GM23338 (cell line): Measurements from ENCODE around the gene CACNA1B. TPM values are rescaled to one million over a fixed set of nuclear protein-coding genes. Genes with fewer than 3 reads are reported as not detected.

Experiments used
- ATAC-seq: fragments of 200-7000 bp; cut with Tn5 transposase; 3 replicates; pipeline ENCODE4 v1.9.1; 2020
- DNase-seq: peaks from one replicate; pipeline ENCODE4 v3.0.0-alpha.2; 2015; ENCODE audit warnings: low spot score
- H2AFZ ChIP-seq: fragments of 200-600 bp; sonication (generic); 2 replicates; pipeline ENCODE4 v1.8.0; 2016; ENCODE audit warnings: antibody characterized with exemption, mild to moderate bottlenecking, moderate library complexity
- H3F3A ChIP-seq: fragments of 200-600 bp; sonication (generic); replicated peaks from 2 replicates; pipeline ENCODE4 v1.8.0; 2017; ENCODE audit warnings: antibody characterized with exemption, mixed run types, low read depth
- H3K27ac ChIP-seq: fragments of 200-600 bp; sonication (generic); 2 replicates; pipeline ENCODE4 v1.6.1; 2016; ENCODE audit warnings: low read depth
- H3K27me3 ChIP-seq: fragments of 200-600 bp; sonication (generic); 2 replicates; pipeline ENCODE4 v1.8.0; 2016; ENCODE audit warnings: mild to moderate bottlenecking, mixed run types, moderate library complexity; ENCODE audit not compliant: insufficient read depth
- H3K36me3 ChIP-seq: fragments of 200-600 bp; sonication (generic); 2 replicates; pipeline ENCODE4 v1.8.0; 2016; ENCODE audit warnings: mild to moderate bottlenecking; ENCODE audit not compliant: insufficient read depth
- H3K4me1 ChIP-seq: fragments of 200-600 bp; sonication (generic); 2 replicates; pipeline ENCODE4 v1.8.0; 2016; ENCODE audit warnings: mild to moderate bottlenecking, moderate library complexity; ENCODE audit not compliant: insufficient read depth
- H3K4me2 ChIP-seq: fragments of 200-600 bp; sonication (generic); 2 replicates; pipeline ENCODE4 v1.7.1; 2017; ENCODE audit warnings: mixed run types
- H3K4me3 ChIP-seq: fragments of 200-600 bp; sonication (generic); 2 replicates; pipeline ENCODE4 v1.6.1; 2016; ENCODE audit warnings: mixed run types
- H3K79me2 ChIP-seq: fragments of 200-600 bp; sonication (generic); replicated peaks from 2 replicates; pipeline ENCODE4 v1.8.0; 2017; ENCODE audit warnings: mild to moderate bottlenecking; ENCODE audit not compliant: insufficient read depth
- H3K9me2 ChIP-seq: fragments of 200-600 bp; sonication (generic); 2 replicates; pipeline ENCODE4 v1.8.0; 2017; ENCODE audit not compliant: insufficient read depth
- H4K20me1 ChIP-seq: fragments of 200-600 bp; sonication (generic); replicated peaks from 2 replicates; pipeline ENCODE4 v1.8.0; 2017; ENCODE audit warnings: mild to moderate bottlenecking; ENCODE audit not compliant: insufficient read depth
- H3K27ac Mint-ChIP-seq: 2 replicates; pipeline ENCODE4 v1.8.0; 2020; ENCODE audit warnings: inconsistent platforms, mild to moderate bottlenecking, moderate library complexity, mixed read lengths
- H3K27me3 Mint-ChIP-seq: 3 replicates; pipeline ENCODE4 v1.8.0; 2022; ENCODE audit warnings: low read depth, mild to moderate bottlenecking, moderate library complexity, mixed read lengths, inconsistent platforms; ENCODE audit not compliant: insufficient read depth, poor library complexity
- H3K36me3 Mint-ChIP-seq: 3 replicates; pipeline ENCODE4 v1.8.0; 2021; ENCODE audit warnings: low read depth, mild to moderate bottlenecking, inconsistent platforms, moderate library complexity, mixed read lengths
- H3K4me1 Mint-ChIP-seq: 3 replicates; pipeline ENCODE4 v1.8.0; 2020; ENCODE audit warnings: mild to moderate bottlenecking, inconsistent platforms, mixed read lengths
- H3K4me3 Mint-ChIP-seq: 3 replicates; pipeline ENCODE4 v1.8.0; 2021; ENCODE audit warnings: moderate library complexity, mild to moderate bottlenecking, inconsistent platforms, mixed read lengths
- H3K9me3 Mint-ChIP-seq: 3 replicates; pipeline ENCODE4 v1.8.0; 2020; ENCODE audit warnings: moderate library complexity, mild to moderate bottlenecking, inconsistent platforms, mixed read lengths
- CREB1 ChIP-seq: fragments of 250-450 bp; sonication (Bioruptor Pico); IDR thresholded peaks from 2 replicates; pipeline ENCODE4 v1.5.0; 2020; ENCODE audit warnings: low read depth, mild to moderate bottlenecking, moderate library complexity
- ETS1 ChIP-seq: IDR thresholded peaks from 2 replicates; pipeline ENCODE4 v1.6.1; 2016; ENCODE audit warnings: antibody characterized with exemption
- EZH2 ChIP-seq: fragments of 200-600 bp; sonication (generic); IDR thresholded peaks from one replicate; pipeline ENCODE4 v1.8.0; 2017; ENCODE audit warnings: antibody characterized with exemption, mild to moderate bottlenecking, low read depth; ENCODE audit not compliant: unreplicated experiment
- EZH2phosphoT487 ChIP-seq: fragments of 200-600 bp; sonication (generic); IDR thresholded peaks from one replicate; pipeline ENCODE4 v1.8.1; 2018; ENCODE audit warnings: antibody characterized with exemption; ENCODE audit not compliant: unreplicated experiment
- JUNB ChIP-seq: IDR thresholded peaks from one replicate; pipeline ENCODE4 v1.6.1; 2016; ENCODE audit warnings: antibody characterized with exemption; ENCODE audit not compliant: unreplicated experiment
- NANOG ChIP-seq: IDR thresholded peaks from 2 replicates; pipeline ENCODE4 v1.6.1; 2016; ENCODE audit warnings: antibody characterized with exemption, borderline replicate concordance
- POLR2AphosphoS5 ChIP-seq: IDR thresholded peaks from 2 replicates; pipeline ENCODE4 v1.6.1; 2016; ENCODE audit warnings: antibody characterized with exemption, low read depth
- STAT1 ChIP-seq: IDR thresholded peaks from one replicate; pipeline ENCODE4 v1.6.1; 2016; ENCODE audit warnings: antibody characterized with exemption; ENCODE audit not compliant: unreplicated experiment
- ZNF114 ChIP-seq: fragments of 250-450 bp; sonication (Bioruptor Pico); IDR thresholded peaks from 2 replicates; pipeline ENCODE4 v1.5.0; 2020; ENCODE audit warnings: mild to moderate bottlenecking, moderate library complexity
- ZNF331 ChIP-seq: fragments of 250-450 bp; sonication (Bioruptor Pico); IDR thresholded peaks from 2 replicates; pipeline ENCODE4 v1.5.0; 2020; ENCODE audit warnings: low read depth, mild to moderate bottlenecking, moderate library complexity
- polyA plus RNA-seq: library from polyadenylated mRNA; unstranded; fragments of >200 nt; fragmentation: Nextera tagmentation; extraction: Ambion mirVana; gene quantifications from 2 replicates; pipeline ENCODE4 v1.2.1, GENCODE V29; 2016
- total RNA-seq: library from RNA; depleted of rRNA; stranded (reverse); fragments of >200 nt; shearing (Covaris generic); gene quantifications from 2 replicates; pipeline ENCODE4 v1.2.3, GENCODE V29; 2014
- TF ChIP-seq, protein P1 (sequence below): fragments of 250-450 bp; sonication (Bioruptor Pico); IDR thresholded peaks from 2 replicates; pipeline ENCODE4 v1.5.0; 2020; ENCODE audit warnings: mild to moderate bottlenecking, moderate library complexity
- TF ChIP-seq, protein P2 (sequence below): IDR thresholded peaks from one replicate; pipeline ENCODE4 v1.6.1; 2018; ENCODE audit warnings: antibody characterized with exemption; ENCODE audit not compliant: unreplicated experiment

The CACNA1B gene
- total and polyA plus RNA-seq, 2 experiments from 2014 or later: 1.1 to 10.4 TPM

DNA sequence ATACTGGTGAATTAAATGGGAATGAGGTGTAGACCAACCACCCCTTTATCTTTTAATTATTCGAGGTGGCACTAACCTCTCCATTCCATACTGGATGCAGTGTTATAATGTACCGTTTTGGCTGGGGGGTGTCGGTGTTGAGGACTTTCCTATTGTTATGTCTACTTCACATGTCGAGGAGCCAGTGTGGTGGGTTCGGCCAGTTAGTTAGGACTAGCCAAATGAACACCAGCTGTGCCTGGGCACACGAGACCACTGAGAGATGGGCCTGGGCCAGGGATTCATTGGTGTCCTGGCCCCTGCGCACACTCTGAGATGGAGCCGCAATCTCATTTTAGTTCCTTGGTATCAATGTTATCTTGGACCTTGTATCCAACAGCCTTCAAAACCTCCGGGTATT is 186.2 kb downstream of the CACNA1B start:
- no peaks in the 10 kb centered on the region for H4K20me1 ChIP-seq
- H3K27ac Mint-ChIP-seq: no peak overlapping the region
- peaks cover 45% of the 10 kb centered on the region for H3K36me3 Mint-ChIP-seq
- no peak for TF ChIP-seq EZH2phosphoT487
- H3K79me2 ChIP-seq: no peaks in the 10 kb centered on the region
- ATAC-seq (no peak), DNase-seq (no peak)
- peaks cover 9% of the 10 kb centered on the region; the same call in 1 of the 2 replicates for H3K4me1 ChIP-seq
- H3K4me1 Mint-ChIP-seq: peaks cover 19% of the 10 kb centered on the region
- no peak overlapping the region for H3K4me2 ChIP-seq
- H3K27me3 ChIP-seq: no peaks in the 10 kb centered on the region
- no peaks in the 10 kb centered on the region for H3F3A ChIP-seq
- H3K27me3 Mint-ChIP-seq: peaks cover 5% of the 10 kb centered on the region
- no peak overlapping the region for H3K4me3 ChIP-seq
- no peak overlapping the region for H3K4me3 Mint-ChIP-seq
- no peaks in the 10 kb centered on the region for H3K9me2 ChIP-seq
- peaks cover 7% of the 10 kb centered on the region; the same call in 1 of the 2 replicates for H3K36me3 ChIP-seq
- no peak overlapping the region for H3K27ac ChIP-seq
- no peaks in the 10 kb centered on the region for H3K9me3 Mint-ChIP-seq
- H2AFZ ChIP-seq: no peak overlapping the region

GRCh38 chr9:138064547-138064946 is 187.0 kb downstream of the CACNA1B start:
- DNase-seq: no peak
- Histone ChIP-seq H3K4me3 (no peak overlapping the region), H3K27me3 (no peaks in the 10 kb centered on the region), H4K20me1 (no peaks in the 10 kb centered on the region), H3K4me2 (no peak overlapping the region), H3K4me1 (peaks cover 15% of the 10 kb centered on the region), H3F3A (no peaks in the 10 kb centered on the region), H3K9me2 (no peaks in the 10 kb centered on the region), H3K27ac (no peak overlapping the region), H3K79me2 (no peaks in the 10 kb centered on the region), H3K36me3 (peaks cover 5% of the 10 kb centered on the region; the same call in 1 of the 2 replicates), H2AFZ (no peak overlapping the region)
- Mint-ChIP-seq H3K4me1 (peaks cover 25% of the 10 kb centered on the region), H3K4me3 (no peak overlapping the region), H3K9me3 (no peaks in the 10 kb centered on the region), H3K27ac (no peak overlapping the region), H3K36me3 (peaks cover 39% of the 10 kb centered on the region), H3K27me3 (peaks cover 3% of the 10 kb centered on the region)
- ATAC-seq: no peak
- TF ChIP-seq ZNF114 (CRISPR knock-in tag) (no peak), STAT1 (no peak), CREB1 (CRISPR knock-in tag) (no peak), EZH2phosphoT487 (no peak), ETS1 (no peak), EZH2 (no peak), JUNB (no peak), ZNF331 (CRISPR knock-in tag) (no peak), POLR2AphosphoS5 (no peak), NANOG (no peak)
- TF ChIP-seq, protein P1, sequence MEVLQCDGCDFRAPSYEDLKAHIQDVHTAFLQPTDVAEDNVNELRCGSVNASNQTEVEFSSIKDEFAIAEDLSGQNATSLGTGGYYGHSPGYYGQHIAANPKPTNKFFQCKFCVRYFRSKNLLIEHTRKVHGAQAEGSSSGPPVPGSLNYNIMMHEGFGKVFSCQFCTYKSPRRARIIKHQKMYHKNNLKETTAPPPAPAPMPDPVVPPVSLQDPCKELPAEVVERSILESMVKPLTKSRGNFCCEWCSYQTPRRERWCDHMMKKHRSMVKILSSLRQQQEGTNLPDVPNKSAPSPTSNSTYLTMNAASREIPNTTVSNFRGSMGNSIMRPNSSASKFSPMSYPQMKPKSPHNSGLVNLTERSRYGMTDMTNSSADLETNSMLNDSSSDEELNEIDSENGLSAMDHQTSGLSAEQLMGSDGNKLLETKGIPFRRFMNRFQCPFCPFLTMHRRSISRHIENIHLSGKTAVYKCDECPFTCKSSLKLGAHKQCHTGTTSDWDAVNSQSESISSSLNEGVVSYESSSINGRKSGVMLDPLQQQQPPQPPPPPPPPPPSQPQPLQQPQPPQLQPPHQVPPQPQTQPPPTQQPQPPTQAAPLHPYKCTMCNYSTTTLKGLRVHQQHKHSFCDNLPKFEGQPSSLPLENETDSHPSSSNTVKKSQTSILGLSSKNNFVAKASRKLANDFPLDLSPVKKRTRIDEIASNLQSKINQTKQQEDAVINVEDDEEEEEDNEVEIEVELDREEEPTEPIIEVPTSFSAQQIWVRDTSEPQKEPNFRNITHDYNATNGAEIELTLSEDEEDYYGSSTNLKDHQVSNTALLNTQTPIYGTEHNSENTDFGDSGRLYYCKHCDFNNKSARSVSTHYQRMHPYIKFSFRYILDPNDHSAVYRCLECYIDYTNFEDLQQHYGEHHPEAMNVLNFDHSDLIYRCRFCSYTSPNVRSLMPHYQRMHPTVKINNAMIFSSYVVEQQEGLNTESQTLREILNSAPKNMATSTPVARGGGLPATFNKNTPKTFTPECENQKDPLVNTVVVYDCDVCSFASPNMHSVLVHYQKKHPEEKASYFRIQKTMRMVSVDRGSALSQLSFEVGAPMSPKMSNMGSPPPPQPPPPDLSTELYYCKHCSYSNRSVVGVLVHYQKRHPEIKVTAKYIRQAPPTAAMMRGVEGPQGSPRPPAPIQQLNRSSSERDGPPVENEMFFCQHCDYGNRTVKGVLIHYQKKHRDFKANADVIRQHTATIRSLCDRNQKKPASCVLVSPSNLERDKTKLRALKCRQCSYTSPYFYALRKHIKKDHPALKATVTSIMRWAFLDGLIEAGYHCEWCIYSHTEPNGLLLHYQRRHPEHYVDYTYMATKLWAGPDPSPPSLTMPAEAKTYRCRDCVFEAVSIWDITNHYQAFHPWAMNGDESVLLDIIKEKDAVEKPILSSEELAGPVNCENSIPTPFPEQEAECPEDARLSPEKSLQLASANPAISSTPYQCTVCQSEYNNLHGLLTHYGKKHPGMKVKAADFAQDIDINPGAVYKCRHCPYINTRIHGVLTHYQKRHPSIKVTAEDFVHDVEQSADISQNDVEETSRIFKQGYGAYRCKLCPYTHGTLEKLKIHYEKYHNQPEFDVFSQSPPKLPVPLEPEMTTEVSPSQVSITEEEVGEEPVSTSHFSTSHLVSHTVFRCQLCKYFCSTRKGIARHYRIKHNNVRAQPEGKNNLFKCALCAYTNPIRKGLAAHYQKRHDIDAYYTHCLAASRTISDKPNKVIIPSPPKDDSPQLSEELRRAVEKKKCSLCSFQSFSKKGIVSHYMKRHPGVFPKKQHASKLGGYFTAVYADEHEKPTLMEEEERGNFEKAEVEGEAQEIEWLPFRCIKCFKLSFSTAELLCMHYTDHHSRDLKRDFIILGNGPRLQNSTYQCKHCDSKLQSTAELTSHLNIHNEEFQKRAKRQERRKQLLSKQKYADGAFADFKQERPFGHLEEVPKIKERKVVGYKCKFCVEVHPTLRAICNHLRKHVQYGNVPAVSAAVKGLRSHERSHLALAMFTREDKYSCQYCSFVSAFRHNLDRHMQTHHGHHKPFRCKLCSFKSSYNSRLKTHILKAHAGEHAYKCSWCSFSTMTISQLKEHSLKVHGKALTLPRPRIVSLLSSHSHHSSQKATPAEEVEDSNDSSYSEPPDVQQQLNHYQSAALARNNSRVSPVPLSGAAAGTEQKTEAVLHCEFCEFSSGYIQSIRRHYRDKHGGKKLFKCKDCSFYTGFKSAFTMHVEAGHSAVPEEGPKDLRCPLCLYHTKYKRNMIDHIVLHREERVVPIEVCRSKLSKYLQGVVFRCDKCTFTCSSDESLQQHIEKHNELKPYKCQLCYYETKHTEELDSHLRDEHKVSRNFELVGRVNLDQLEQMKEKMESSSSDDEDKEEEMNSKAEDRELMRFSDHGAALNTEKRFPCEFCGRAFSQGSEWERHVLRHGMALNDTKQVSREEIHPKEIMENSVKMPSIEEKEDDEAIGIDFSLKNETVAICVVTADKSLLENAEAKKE: no peak
- TF ChIP-seq, protein P2, sequence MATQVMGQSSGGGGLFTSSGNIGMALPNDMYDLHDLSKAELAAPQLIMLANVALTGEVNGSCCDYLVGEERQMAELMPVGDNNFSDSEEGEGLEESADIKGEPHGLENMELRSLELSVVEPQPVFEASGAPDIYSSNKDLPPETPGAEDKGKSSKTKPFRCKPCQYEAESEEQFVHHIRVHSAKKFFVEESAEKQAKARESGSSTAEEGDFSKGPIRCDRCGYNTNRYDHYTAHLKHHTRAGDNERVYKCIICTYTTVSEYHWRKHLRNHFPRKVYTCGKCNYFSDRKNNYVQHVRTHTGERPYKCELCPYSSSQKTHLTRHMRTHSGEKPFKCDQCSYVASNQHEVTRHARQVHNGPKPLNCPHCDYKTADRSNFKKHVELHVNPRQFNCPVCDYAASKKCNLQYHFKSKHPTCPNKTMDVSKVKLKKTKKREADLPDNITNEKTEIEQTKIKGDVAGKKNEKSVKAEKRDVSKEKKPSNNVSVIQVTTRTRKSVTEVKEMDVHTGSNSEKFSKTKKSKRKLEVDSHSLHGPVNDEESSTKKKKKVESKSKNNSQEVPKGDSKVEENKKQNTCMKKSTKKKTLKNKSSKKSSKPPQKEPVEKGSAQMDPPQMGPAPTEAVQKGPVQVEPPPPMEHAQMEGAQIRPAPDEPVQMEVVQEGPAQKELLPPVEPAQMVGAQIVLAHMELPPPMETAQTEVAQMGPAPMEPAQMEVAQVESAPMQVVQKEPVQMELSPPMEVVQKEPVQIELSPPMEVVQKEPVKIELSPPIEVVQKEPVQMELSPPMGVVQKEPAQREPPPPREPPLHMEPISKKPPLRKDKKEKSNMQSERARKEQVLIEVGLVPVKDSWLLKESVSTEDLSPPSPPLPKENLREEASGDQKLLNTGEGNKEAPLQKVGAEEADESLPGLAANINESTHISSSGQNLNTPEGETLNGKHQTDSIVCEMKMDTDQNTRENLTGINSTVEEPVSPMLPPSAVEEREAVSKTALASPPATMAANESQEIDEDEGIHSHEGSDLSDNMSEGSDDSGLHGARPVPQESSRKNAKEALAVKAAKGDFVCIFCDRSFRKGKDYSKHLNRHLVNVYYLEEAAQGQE: no peak
